ENCODE results near the gene SLC5A3. TPM values are rescaled to one million over a fixed set of nuclear protein-coding genes. Genes with fewer than 3 reads are reported as not detected.

SLC5A3 gene
- total RNA-seq, 2 donors from 2014 or later = 8.2 to 44.0 TPM

DNA sequence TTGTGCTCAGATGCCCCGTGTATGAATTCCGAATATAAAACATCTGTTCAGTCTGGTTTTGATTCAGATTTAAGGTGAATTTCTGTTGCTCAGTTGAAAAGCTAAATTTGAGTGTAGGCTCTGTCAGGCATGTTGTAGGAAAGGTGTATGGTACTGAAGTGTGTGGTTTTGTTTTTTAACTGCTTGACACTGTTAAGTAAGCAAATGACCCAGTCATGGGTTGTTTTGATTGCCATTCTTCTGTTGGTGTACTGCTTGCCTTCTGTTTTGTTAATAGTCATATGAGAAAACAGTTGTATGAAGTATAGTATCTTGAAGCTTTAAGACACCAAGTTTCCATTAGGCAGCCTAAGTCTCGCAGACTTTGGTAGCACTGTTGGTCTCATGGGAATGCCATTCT lies 10.0 kb downstream of the SLC5A3 start:
- H3K27me3 ChIP-seq (replicated peaks; ENCODE audit: insufficient read depth) = no peaks in the 10 kb centered on the region
- no peak overlapping the region for H3K27ac ChIP-seq
- WGBS = 88% methylated on average over 3 of the region's 3 CpGs
- DNase-seq (ENCODE audit: low spot score) = no peak
- intact Hi-C loops (cut with DNase I) = no loop called here
- H3K4me3 ChIP-seq = no peak overlapping the region
- H3K9me3 ChIP-seq = no peaks in the 10 kb centered on the region
- TF ChIP-seq POLR2A (IDR thresholded peaks at IDR 0.05) = no peak
- no peak for TF ChIP-seq CTCF (IDR thresholded peaks at IDR 0.05)
- TF ChIP-seq POLR2AphosphoS5 (IDR thresholded peaks at IDR 0.05) = no peak
- H3K36me3 ChIP-seq = no peaks in the 10 kb centered on the region
- peaks cover 4% of the 10 kb centered on the region for H3K4me1 ChIP-seq (replicated peaks)

DNA sequence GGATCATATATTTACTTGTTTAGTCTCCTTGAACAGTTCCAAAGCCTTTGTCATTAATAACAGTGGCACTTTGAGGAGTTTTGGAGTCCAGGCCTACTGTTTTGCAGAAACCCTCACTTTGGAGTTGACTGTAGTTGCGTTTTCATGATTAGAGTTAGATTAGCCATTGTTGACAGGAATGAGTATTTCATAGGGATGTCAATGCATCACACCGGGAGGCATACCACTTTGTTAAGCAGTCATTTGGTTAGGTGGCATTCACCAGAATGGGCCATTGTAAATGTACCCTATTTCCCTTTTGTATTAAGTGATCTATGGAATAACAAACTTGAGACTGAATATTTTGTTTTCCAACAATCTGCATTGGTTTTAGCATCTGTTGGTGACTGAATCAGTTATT lies 11.8 kb downstream of the SLC5A3 start:
- Histone ChIP-seq H3K9me3 (no peaks in the 10 kb centered on the region), H3K27ac (no peak overlapping the region), H3K4me1 (replicated peaks) (peaks cover 4% of the 10 kb centered on the region), H3K36me3 (no peaks in the 10 kb centered on the region), H3K4me3 (no peak overlapping the region), H3K27me3 (replicated peaks; ENCODE audit: insufficient read depth) (no peaks in the 10 kb centered on the region)
- no peak for DNase-seq (ENCODE audit: low spot score)
- intact Hi-C loops (cut with DNase I) = no loop called here
- TF ChIP-seq POLR2AphosphoS5 (IDR thresholded peaks at IDR 0.05) (no peak), POLR2A (IDR thresholded peaks at IDR 0.05) (no peak), CTCF (IDR thresholded peaks at IDR 0.05) (no peak)
- WGBS = 96% methylated on average over 2 of the region's 2 CpGs

- H3K4me3 ChIP-seq = no peak overlapping the region
- DNase-seq (ENCODE audit: low spot score) = no peak
- H3K36me3 ChIP-seq = no peaks in the 10 kb centered on the region
- no peaks in the 10 kb centered on the region for H3K9me3 ChIP-seq
- WGBS = 39% methylated on average over 5 of the region's 5 CpGs
- no peaks in the 10 kb centered on the region for H3K27me3 ChIP-seq (replicated peaks; ENCODE audit: insufficient read depth)
- H3K4me1 ChIP-seq (replicated peaks) = peaks cover 4% of the 10 kb centered on the region
- intact Hi-C loops (cut with DNase I) = no loop called here
- TF ChIP-seq CTCF (IDR thresholded peaks at IDR 0.05) (no peak), POLR2AphosphoS5 (IDR thresholded peaks at IDR 0.05) (no peak), POLR2A (IDR thresholded peaks at IDR 0.05) (no peak)
- no peak overlapping the region for H3K27ac ChIP-seq
Measured at GRCh38 chr21:34086887-34087306, 13.5 kb downstream of the SLC5A3 start.

DNA sequence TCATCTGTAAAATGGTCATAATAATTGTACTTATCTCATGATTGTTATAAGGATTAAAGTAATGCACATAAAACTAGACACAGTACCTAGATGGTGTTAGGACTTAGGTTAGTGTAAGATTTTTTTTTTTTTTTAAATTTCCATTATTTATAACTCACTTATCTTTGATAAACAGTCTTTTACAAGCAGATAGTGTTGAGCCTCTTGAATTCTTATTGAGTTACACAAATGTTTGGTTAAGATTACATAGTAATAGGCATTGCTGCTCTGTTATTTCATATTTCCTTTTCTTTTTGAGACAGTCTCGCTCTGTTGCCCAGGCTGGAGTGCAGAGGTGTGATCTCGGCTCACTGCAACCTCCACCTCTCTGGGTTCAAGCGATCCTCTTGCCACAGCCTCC lies 15.4 kb downstream of the SLC5A3 start:
- H3K4me3 ChIP-seq = no peak overlapping the region
- H3K27ac ChIP-seq = no peak overlapping the region
- no peak for DNase-seq (ENCODE audit: low spot score)
- TF ChIP-seq POLR2AphosphoS5 (IDR thresholded peaks at IDR 0.05) (no peak), CTCF (IDR thresholded peaks at IDR 0.05) (no peak), POLR2A (IDR thresholded peaks at IDR 0.05) (no peak)
- no peaks in the 10 kb centered on the region for H3K36me3 ChIP-seq
- intact Hi-C loops (cut with DNase I) = no loop called here
- no peaks in the 10 kb centered on the region for H3K9me3 ChIP-seq
- no peaks in the 10 kb centered on the region for H3K27me3 ChIP-seq (replicated peaks; ENCODE audit: insufficient read depth)
- whole genome bisulfite sequencing = 97% methylated on average over 3 of the region's 3 CpGs
- peaks cover 7% of the 10 kb centered on the region for H3K4me1 ChIP-seq (replicated peaks)

GRCh38 chr21:34091032-34091431 lies 17.7 kb downstream of the SLC5A3 start:
- Histone ChIP-seq H3K27me3 (replicated peaks; ENCODE audit: insufficient read depth) (no peaks in the 10 kb centered on the region), H3K36me3 (no peaks in the 10 kb centered on the region), H3K9me3 (no peaks in the 10 kb centered on the region), H3K4me1 (replicated peaks) (peaks cover 7% of the 10 kb centered on the region), H3K4me3 (no peak overlapping the region), H3K27ac (no peak overlapping the region)
- WGBS = 73% methylated on average over 3 of the region's 4 CpGs
- intact Hi-C loops (cut with DNase I) = no loop called here
- no peak for TF ChIP-seq CTCF (IDR thresholded peaks at IDR 0.05)
- no peak for TF ChIP-seq POLR2A (IDR thresholded peaks at IDR 0.05)
- DNase-seq (ENCODE audit: low spot score) = no peak

Data from prostate gland (tissue), 2 donors.